ENCODE data around the gene PBX4.

Gene PBX4

GRCh38 chr19:19653597-19654147, 35.2 kb upstream of the PBX4 start:
- no peak for DNase-seq (ENCODE audit: low spot score)
- Histone ChIP-seq H3K27me3 (ENCODE audit: insufficient read depth, poor library complexity, severe bottlenecking) (no peaks in the 10 kb centered on the region), H3K36me3 (ENCODE audit: low read depth) (peaks cover 82% of the 10 kb centered on the region), H3K4me3 (ENCODE audit: severe bottlenecking) (no peak overlapping the region), H3K9me3 (ENCODE audit: severe bottlenecking) (no peaks in the 10 kb centered on the region), H3K27ac (ENCODE audit: poor library complexity, severe bottlenecking) (no peak overlapping the region), H3K4me1 (ENCODE audit: insufficient read depth, poor library complexity, severe bottlenecking) (no peaks in the 10 kb centered on the region)
- TF ChIP-seq CTCF (IDR thresholded peaks at IDR 0.05; ENCODE audit: poor library complexity, severe bottlenecking), result no peak
- ATAC-seq (ENCODE audit: low read depth), result no peak

- H3K36me3 ChIP-seq (ENCODE audit: low read depth), result peaks cover 79% of the 10 kb centered on the region
- ATAC-seq (ENCODE audit: low read depth), result no peak
These were observed 34.2 kb upstream of the PBX4 start for GRCh38 chr19:19652482-19653295.

GRCh38 chr19:19651076-19651475, 32.6 kb upstream of the PBX4 start:
- TF ChIP-seq CTCF (IDR thresholded peaks at IDR 0.05; ENCODE audit: poor library complexity, severe bottlenecking), result no peak
- DNase-seq (ENCODE audit: low spot score), result no peak
- Histone ChIP-seq H3K4me1 (ENCODE audit: insufficient read depth, poor library complexity, severe bottlenecking) (no peaks in the 10 kb centered on the region), H3K9me3 (ENCODE audit: severe bottlenecking) (no peaks in the 10 kb centered on the region), H3K27me3 (ENCODE audit: insufficient read depth, poor library complexity, severe bottlenecking) (no peaks in the 10 kb centered on the region), H3K4me3 (ENCODE audit: severe bottlenecking) (no peak overlapping the region), H3K36me3 (ENCODE audit: low read depth) (peaks cover 71% of the 10 kb centered on the region), H3K27ac (ENCODE audit: poor library complexity, severe bottlenecking) (no peak overlapping the region)
- no peak for ATAC-seq (ENCODE audit: low read depth)

More at GRCh38 chr19:19652482-19653295, 34.2 kb upstream of the PBX4 start:
- DNase-seq (ENCODE audit: low spot score), result no peak
- Histone ChIP-seq H3K4me1 (ENCODE audit: insufficient read depth, poor library complexity, severe bottlenecking) (no peaks in the 10 kb centered on the region), H3K27ac (ENCODE audit: poor library complexity, severe bottlenecking) (no peak overlapping the region), H3K4me3 (ENCODE audit: severe bottlenecking) (no peak overlapping the region), H3K9me3 (ENCODE audit: severe bottlenecking) (no peaks in the 10 kb centered on the region), H3K27me3 (ENCODE audit: insufficient read depth, poor library complexity, severe bottlenecking) (no peaks in the 10 kb centered on the region)
- no peak for TF ChIP-seq CTCF (IDR thresholded peaks at IDR 0.05; ENCODE audit: poor library complexity, severe bottlenecking)

- no peak for TF ChIP-seq CTCF (IDR thresholded peaks at IDR 0.05; ENCODE audit: poor library complexity, severe bottlenecking)
- Histone ChIP-seq H3K27me3 (ENCODE audit: insufficient read depth, poor library complexity, severe bottlenecking) (no peaks in the 10 kb centered on the region), H3K36me3 (ENCODE audit: low read depth) (peaks cover 64% of the 10 kb centered on the region), H3K4me3 (ENCODE audit: severe bottlenecking) (no peak overlapping the region), H3K4me1 (ENCODE audit: insufficient read depth, poor library complexity, severe bottlenecking) (no peaks in the 10 kb centered on the region), H3K27ac (ENCODE audit: poor library complexity, severe bottlenecking) (no peak overlapping the region), H3K9me3 (ENCODE audit: severe bottlenecking) (no peaks in the 10 kb centered on the region)
- DNase-seq (ENCODE audit: low spot score), result no peak
- ATAC-seq (ENCODE audit: low read depth), result no peak
These were observed 31.8 kb upstream of the PBX4 start for GRCh38 chr19:19650331-19650730.

GRCh38 chr19:19649580-19649995, 31.1 kb upstream of the PBX4 start:
- Histone ChIP-seq H3K27me3 (ENCODE audit: insufficient read depth, poor library complexity, severe bottlenecking) (no peaks in the 10 kb centered on the region), H3K36me3 (ENCODE audit: low read depth) (peaks cover 58% of the 10 kb centered on the region), H3K27ac (ENCODE audit: poor library complexity, severe bottlenecking) (no peak overlapping the region)

More at GRCh38 chr19:19649580-19649995, 31.1 kb upstream of the PBX4 start:
- H3K4me3 ChIP-seq (ENCODE audit: severe bottlenecking), result no peak overlapping the region
- TF ChIP-seq CTCF (IDR thresholded peaks at IDR 0.05; ENCODE audit: poor library complexity, severe bottlenecking), result no peak
- H3K9me3 ChIP-seq (ENCODE audit: severe bottlenecking), result no peaks in the 10 kb centered on the region
- ATAC-seq (ENCODE audit: low read depth) (no peak), DNase-seq (ENCODE audit: low spot score) (no peak)
- H3K4me1 ChIP-seq (ENCODE audit: insufficient read depth, poor library complexity, severe bottlenecking), result no peaks in the 10 kb centered on the region

All from RWPE2 (cell line).